ENCODE results near the gene C17orf113.
"Not testable (repeated sequence)": the region's sequence is repeated elsewhere in the genome, so short reads cannot be mapped to it uniquely, and the experiment has no call there.

Gene C17orf113

DNA sequence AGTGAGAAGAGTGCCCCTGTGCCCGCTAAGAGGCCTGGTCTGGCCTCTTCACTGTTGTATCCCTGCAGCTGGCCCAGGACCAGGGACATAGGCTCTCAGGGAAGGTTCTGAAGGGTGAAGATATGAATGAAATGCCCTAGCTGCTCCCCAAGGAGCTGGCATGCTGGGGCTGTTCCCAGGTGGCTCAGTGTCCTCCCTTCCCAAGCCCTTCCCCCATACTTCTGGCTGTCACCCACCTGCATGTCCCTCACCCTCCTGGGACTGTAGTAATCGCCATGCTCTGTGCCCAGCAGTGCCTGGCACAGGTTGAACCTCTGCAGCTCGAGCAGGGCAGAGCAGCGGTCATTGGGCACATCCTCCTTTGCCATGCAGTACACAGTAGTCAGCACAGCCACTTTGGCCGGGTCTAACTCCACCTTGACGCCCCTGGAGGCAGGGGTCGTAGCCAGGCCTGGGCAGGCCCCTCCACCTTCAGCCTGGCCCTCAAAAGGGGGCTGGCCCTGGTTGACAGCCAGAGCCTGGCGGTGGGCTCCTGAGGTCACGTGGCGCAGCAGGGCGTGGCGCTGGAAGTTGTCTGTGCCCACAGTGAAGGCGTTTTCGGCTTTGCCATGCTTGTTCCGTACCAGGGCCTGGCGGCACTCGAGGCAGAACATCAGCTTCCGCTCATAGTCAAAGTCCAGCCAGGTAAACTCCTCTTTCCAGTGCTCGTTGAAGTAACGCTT is 7.6 kb downstream of the C17orf113 start:
- no peak for DNase-seq (ENCODE audit: low read depth in 2 of 2)

DNA sequence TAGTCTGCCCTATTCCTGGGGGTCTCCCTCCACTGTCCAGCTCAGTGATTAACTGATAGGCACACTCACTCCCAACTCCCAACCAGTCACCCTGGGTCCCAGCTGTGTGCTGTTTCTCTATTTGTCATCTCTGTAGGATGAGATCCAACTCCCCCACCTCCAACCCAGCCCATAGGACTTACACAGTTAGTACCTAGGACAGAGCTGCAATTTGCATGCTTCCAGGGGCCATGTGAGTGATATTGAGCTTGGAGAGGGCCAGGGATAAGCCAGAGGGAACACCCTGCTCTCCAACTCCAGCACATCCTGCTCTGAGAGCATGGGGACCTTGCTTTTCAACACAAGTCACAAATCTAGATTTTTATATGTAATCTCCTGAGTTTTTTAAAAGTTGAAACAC is 8.8 kb downstream of the C17orf113 start:
- no peak for DNase-seq (ENCODE audit: low read depth in 2 of 2)

DNA sequence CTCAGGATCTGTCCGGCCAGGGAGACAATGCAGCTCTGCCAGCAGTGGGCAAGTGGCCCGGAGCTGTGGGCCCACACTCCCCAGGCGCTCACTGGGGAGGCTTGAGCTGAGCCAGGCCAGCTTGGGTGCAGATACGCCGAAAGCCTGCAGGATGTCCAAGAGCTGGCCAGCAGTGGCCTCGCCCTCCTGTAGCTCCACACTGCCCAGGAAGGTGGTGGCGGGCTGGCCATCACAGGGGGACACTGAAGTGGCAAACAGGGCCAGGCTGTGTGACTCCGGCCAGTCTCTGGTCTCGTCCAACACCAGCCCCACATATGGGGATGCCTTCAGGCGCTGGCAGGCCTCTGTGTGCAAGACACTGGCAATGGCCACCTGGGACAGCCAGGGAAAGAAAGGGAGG is 9.6 kb downstream of the C17orf113 start:
- no peak for DNase-seq (ENCODE audit: low read depth in 2 of 2)

DNA sequence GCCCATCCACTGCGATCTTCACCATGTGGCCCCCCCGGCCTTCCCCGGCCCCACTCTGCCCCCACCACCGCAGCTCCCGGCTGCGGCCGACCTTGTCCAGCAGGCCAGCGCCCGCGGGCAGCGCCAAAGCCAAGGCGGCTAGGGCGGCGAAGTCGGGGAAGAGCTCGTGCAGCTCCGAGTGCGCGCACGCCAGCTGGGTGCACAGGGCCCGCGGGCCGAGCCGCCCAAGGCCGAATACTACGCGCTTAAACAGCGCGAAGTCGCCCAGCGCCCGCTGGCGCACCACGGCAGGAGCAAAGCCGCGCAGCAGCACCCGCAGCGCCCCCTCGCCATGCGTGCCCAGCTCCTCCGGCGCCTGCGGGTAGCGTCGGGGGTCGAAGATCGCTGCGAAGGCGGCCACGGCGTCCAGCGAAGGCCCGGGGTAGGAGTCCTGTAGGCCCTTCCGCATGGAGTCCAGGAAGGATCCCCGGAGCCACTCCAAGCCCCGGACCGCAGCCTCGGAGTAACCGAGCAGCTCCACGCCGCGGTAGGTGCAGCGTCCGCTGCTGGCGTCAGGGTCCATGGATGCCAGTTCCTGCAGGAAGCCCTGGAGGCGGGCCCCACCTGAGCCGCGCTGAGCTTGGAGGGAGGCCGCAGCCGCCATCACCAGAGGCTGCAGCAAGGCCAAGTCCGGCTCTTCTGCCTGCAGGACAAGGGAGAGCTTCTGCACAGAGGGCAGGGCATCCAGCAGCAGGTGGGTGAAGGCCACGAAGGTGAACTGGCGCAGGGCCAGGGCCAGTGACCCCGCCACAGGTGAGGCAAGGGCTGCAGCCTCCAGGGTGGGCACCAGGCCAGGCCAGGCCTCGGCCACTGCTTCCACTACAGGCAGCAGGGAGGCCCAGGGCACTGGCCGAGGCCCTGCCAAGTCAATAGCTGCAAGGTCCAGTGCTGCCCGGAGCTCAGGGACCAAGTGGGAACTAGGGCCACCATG is 10.3 kb downstream of the C17orf113 start:
- no peak for DNase-seq (ENCODE audit: low read depth in 2 of 2)

DNA sequence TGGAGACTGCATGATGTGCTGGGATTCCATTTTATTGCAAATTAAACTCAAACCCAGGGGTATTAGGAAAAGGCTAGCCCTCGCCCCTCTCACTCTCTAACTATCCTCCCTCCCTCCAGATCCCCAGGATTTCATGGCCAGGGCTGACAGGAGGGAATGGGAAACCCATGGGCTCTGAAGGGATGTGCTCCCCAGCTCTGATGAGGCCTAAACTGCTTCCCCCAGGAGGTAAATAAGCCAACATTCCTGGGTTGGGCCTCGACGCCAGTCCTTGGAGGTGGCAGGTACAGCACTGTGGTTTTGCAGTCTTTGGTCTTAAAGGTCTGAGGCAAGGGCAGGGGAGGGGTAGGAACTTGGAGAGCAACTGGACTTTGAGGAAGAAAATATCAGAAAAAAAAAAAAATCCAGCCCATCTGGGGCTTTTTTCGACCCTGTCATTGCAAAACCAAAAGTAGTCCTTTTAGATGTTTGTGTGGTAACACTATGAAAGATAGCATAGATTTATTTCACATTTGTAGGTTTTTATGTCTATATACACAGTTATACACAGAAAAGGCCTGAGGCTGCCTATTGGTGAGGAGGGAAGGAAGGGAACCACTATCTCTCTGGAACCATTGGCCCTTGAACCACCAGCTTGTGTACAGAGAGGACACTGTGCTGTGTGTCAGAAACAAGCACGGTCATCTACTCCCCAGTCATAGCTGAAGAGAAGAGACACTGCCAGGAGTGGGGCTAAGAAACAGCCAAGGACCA is 12.0 kb downstream of the C17orf113 start:
- DNase-seq (ENCODE audit: low read depth in 2 of 2): no peak

DNA sequence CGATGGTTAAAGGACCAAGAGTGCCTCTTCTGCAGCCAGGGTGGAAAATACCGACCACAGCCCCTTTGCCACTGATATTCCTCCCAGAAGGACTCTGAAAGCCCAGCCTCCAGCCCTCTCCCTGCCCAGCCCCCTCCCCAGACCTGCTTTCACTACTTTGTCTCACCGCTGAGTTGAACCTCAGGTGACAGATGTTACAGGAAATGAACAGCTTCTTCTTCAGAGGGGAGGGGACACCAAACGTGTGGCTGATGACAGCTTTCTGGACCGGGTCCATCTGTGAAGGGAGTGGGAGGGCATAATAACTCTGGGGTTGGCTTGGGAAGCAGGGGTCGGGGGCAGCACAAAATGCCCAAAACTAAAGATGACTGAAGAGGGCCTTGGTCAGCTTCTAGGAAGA is 16.3 kb downstream of the C17orf113 start:
- no peak for DNase-seq (ENCODE audit: low read depth in 2 of 2)

DNA sequence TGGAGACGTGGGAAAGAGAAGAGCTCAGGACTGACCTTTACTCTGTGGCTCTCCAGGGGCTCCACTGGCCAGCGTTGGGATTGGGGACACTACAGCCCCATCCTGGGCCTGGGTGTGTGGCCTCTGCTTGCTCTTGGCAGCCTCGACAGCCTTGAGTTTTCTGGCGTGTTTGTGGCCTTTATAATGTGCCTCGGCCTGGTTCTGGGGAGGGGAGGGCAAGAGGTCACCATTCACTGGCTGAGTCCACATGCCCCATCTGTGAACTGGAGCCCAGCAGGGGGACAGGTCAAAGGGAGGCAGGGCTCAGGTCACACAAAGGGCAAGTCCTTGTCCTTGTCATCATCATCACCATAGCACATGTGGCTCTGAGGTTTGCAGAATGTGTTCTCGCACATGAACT is 18.8 kb downstream of the C17orf113 start:
- DNase-seq (ENCODE audit: low read depth in 2 of 2): no peak

DNA sequence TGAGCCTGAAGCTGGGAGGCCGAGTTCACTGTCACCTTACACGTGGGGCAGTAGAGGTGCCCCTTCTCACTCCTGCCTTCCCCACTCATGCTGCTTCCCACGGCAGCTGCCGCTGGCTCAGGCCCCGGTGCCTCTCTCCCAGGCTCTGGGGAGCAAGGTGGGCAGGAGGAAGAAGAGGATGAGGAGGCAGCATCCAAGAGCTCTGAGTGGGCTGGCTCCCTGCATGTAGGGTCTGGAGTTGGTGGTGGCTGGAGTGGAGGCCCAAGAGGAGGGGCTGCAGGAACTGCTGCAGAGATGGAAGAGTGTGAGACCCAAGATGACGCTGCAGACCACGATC is 21.6 kb downstream of the C17orf113 start:
- no peak for DNase-seq (ENCODE audit: low read depth in 2 of 2)

DNA sequence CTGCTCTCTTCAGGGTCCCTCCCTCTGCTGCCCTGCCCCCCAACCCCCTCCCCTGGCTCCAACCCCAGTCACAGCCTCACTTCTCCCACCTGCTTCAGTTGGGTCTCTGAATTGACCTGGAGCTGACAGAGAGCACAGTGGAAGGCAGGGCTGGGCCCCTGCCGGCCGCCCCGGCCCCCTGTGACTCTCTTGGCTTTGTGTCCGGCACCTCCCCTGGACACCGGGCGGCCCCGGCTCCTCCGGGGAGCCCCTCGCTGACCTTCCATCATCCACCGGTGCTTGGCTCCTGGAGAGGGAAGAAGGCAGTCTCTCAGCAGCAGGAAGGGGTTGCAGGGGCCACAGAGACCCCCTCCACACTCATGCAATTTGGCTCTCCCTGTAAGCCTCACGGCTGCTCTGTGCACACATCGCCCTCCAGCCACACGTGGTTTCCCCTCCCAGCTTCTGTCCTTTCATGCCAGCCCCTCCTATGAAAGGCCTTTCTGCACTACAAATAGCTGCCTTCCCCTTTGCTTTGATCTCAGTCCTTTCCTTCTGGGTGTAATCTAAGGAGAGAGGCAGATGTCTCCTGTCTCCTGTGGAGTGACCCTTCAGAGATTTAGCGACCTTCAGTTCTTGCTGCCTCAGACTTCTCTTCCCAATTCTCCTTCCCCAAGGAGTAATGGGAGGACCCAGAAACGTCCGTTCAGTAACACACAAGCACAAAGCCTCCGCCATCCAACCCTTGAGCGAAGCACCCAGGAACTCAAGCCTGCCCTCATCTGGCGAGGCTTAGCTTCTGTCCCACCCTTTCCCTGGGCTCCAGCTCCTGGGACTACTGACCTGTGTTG is 22.2 kb downstream of the C17orf113 start:
- DNase-seq (ENCODE audit: low read depth in 2 of 2): no peak

DNA sequence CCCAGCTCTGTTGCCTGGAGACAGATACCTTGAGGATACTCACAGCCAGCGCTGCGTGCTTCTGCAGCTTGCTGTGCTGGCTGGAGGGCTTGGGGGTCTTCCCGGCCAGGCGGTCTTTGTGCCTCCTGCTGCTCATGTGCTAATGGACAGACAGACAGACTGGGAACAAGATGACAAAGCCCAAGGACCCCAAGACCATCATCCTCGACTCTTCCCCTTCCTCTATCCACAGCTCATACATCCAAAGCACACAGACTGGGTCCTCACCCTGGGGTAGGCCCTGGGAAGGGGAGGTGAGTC is 22.9 kb downstream of the C17orf113 start:
- no peak for DNase-seq (ENCODE audit: low read depth in 2 of 2)

DNA sequence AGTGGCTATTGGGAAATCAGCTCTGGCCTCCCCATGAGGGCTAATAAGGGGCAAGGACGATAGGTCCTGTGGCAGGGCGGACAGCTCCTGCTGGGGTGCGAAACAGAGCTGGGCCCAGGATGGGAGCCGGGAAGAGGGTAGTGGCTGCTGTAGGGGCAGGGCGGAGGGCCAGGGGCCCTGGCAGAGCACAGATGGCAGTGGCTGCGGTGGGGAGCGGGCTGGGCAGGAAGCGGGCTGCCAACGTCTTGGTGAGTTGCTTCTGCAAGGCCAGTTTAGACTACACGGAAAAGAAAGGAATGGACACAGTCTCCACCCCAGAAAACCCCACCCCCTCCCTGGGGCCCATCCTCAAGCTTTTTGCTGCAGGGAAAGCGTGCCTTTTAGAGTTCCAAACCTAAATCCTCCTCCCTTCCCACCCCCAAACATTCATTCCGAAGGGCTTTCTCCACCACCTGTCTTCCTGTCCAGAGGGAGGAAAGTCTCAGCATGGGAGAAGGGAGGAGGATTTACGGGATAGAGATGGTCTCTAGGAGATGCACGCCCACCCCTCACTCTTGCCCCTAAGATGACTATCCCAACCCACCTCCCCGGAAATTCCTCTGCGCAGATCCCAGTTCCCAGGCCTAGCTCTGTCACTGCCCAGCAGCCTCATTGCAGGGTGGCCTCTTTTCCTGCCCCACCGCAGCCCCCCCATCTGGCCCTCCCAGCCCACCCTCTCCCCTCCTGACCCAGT is 23.4 kb downstream of the C17orf113 start:
- no peak for DNase-seq (ENCODE audit: low read depth in 2 of 2)

DNA sequence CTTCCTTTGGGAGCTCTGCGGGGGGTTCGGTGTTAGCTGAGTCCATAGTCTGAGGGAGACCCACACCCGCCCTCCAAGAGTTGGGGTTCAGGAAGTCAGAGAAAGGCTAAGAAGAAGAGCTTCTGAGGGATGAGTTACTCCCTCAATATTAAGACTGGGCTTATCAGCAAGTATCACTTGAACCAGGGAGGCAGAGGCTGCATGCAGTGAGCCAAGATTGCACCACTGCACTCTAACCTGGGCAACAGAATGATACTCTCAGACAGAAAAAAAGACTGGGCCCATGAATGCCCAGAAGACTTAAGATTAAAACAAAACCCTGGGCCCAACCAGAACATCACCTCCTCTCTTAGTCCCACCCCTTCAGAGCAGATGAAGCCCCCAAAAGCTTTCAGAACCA is 24.5 kb downstream of the C17orf113 start:
- no peak for DNase-seq (ENCODE audit: low read depth in 2 of 2)

DNA sequence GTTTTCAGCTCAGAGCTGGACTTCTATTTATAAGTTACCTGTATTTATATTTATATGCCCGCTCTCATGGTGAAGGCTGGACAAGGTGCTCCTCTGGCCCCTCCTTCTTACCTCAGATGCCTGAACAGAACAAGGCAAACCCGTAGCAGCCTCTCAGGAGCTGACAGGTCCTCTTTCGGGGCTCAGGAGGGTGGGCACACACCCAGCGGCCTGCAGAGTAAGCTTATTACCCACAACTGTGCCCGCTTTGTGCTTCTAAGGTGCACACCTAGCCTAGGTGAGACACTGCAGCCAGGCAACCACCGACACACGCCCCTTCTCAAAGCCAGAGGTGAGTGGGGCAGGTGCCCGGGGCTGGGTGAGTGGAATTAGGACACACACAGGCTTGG is 25.2 kb downstream of the C17orf113 start:
- DNase-seq (ENCODE audit: low read depth in 2 of 2): no peak

DNA sequence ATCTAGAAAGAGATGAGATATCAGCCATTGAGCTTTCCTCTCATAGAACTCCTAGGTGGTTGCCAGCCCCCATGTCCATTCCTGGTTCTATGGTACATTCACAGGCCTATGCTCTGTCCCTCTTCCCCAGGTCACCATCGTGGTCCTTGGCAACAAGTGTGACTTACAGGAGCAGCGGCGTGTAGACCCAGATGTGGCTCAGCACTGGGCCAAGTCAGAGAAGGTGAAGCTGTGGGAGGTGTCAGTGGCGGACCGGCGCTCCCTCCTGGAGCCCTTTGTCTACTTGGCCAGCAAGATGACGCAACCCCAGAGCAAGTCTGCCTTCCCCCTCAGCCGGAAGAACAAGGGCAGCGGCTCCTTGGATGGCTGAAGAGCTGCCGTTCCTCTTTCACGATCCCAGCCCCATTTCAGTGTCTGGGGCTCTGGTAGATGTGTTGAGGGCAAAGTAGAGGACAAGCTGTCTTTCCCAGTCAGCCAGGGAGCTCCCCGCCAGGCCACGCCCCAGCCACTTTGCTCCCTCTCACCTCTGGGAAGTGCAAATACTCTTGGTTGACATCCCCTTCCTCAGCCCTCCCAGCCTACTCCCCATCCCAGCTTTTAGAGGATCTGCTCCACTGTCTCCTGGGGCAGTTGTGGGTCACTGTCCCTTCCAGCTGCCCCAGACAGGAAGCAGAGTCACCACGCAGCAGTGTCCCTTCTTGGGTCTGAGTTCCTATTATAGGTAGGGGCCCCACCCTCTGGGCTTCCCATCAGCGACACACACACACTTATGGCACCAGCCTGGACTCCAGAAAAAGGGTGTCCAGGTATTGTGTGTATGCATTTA is 26.7 kb downstream of the C17orf113 start:
- no peak for DNase-seq (ENCODE audit: low read depth in 2 of 2)

DNA sequence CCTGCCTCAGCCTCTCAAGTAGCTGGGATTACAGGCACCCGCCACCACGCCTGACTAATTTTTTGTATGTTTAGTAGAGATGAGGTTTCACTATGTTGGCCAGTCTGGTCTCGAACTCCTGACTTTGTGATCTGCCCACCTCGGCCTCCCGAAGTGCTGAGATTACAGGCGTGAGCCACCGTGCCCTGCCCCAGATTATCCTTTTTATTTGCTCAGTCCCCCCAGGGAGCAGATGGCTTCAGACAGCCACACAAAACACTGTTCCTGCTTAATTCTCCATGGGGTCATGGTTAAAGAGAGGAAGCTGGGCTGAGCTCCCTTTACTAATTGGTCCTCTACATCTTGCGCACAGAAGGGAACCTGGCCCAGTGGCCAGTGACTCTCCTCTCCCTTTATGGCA is 29.6 kb downstream of the C17orf113 start:
- DNase-seq (ENCODE audit: low read depth in 2 of 2): not testable (repeated sequence)

DNA sequence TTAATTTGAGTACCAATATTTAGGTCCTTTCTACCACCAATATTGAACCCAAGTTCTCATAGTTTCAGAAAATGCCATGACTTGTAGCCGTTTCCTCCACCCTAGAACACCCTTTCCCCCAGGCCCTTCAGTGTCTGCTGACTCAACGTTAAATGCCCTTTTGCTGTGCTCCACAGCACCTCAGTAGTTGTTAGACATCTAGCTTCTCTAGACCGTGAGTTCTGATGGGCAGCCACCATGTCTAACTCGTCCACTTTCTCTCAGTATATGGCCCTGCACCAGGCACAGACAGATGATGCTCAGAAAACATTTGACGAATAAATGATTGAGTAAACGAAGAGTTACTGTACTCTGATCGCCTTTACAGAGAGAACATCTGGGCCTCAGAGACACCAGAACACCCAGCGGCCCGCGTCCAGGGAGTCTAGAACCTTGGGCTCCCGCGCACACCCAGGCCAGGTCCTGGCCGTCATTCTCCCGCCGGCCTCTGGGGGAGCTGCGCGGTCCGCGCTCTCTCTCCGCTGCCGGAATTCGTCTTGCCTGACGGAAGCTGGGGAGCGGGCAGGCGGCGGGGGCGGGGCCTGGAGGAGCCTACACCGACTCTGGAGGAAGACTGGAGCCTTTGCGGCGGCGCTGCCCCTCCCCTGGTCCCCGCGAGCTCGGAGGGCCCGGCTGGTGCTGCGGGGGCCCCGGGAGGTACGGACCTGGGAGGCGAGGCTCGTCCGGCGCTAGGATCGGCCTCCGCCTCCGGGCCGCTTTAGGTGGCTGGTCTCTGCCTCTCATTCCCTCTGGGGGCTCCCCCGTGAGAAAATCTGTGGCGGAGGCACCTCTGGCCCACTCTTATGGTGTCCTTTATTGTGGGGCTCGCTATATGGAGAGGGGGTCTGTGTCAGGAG is 30.6 kb downstream of the C17orf113 start, which contains the start of gene NKIRAS2:
TSS of gene NKIRAS2 (plus strand) at position 582 of the 896 bp plus-strand sequence. CDS start 1,488 bp downstream, outside the sequence.
- DNase-seq (ENCODE audit: low read depth in 2 of 2): peak; percentile 84 to 91

DNA sequence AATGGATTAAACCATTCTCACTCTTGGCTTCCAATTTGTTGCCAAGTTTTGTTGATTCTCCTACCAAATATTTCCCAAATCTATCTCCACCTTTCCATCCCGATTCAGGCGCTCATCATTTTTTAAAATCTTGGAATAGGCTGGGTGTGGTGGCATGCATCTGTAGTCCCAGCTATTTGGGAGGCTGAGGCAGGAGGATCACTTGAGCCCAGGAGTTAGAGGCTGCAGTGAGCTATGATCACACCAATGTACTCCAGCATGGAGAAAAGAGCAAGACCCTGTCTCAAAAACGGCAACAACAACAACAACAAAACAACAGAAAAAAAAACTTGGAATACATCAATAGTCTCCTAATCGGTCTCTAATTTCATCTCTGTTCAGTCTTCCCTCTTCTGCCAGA is 31.4 kb downstream of the C17orf113 start:
- no peak for DNase-seq (ENCODE audit: low read depth in 2 of 2)

DNA sequence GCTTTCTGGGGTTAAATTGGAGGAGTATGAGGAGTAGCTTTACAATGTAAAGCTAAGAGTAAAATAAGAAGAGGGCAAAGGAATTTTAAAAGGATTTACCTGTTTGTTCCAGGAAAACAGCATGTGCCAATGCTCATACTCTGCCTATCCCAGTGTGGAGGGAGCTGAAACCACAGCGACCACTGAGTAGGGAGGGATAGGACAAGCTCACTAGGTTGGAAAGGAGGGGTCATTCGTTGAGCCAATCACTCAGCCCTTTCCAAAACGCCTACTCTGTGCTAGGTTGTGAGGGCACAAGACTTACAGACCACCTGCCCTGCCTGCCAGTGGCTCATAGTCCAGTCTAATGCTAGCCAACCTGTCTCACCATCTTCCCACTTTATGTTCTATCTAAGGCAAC is 32.1 kb downstream of the C17orf113 start:
- DNase-seq (ENCODE audit: low read depth in 2 of 2): no peak

DNA sequence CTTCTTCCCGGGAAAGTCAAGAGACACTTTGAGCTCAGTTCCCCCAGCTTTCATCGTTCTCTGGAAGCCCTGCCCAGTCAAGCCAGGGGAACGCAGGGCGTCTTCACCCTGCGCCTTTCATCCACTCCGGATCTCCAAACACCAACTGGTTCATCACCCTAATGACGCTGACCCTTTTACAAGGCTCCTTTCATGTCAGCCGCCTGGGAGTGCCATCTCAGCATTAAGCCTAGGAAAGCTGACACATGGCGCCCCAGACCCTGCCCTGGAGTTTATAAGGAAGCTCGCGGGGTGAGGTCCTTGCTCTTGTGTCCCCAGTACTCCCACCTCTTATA is 32.6 kb downstream of the C17orf113 start:
- peak in 1 of 2 donors; percentile 17 for DNase-seq (ENCODE audit: low read depth in 2 of 2)

Measured in stimulated activated CD4-positive, alpha-beta T cell treated with anti-CD3 and anti-CD28 coated beads, Interleukin-1b, Interleukin-23, amount 100 ng/mL, for 1 hour (primary cell).